ENCODE measurements around the gene ZNF827.

Gene ZNF827

DNA sequence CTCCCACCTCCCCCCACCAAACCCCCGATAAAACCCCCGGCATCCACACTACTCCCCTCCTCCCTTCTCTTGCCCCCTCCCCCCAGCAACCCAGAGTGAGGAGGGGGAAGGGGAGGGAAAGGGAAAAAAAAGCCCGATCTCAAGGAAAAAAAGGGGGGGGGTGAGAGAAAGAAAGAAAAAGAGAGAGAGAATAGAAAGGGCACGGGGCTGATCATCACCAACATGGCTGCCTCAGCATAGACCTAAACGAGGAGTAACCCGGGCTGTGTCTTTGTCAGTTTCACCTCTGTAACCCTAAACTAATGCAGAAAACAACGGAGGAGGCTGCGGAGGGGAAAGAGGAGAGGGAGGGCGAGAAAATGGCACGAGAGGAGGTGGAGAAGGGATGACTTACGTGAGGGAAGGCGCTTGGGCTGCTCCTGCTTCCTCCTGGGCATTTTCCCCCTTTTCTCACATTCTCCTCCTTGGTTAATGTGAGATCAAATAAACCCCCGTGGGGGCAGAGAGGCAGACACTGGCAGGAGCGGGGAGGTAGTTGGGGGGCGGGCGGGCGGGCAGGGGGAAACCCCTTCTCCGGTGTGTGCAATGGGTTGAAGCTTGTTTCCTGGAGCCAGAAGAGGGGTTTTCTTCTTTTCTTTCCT, 532 bp downstream of the ZNF827 start:
- peak overlapping the region; percentile 90 for H3K27ac Mint-ChIP-seq
- no peaks in the 10 kb centered on the region for H3K9me3 Mint-ChIP-seq
- no peaks in the 10 kb centered on the region for H3K36me3 Mint-ChIP-seq
- no peaks in the 10 kb centered on the region for H3K27me3 Mint-ChIP-seq
- peak overlapping the region; percentile 91 to 96 for H3K4me3 Mint-ChIP-seq
- ATAC-seq (replicated peaks) (peak; percentile 59), DNase-seq (peak; percentile 37)
- peaks cover 22 to 36% of the 10 kb centered on the region in 2 donors for H3K4me1 Mint-ChIP-seq

DNA sequence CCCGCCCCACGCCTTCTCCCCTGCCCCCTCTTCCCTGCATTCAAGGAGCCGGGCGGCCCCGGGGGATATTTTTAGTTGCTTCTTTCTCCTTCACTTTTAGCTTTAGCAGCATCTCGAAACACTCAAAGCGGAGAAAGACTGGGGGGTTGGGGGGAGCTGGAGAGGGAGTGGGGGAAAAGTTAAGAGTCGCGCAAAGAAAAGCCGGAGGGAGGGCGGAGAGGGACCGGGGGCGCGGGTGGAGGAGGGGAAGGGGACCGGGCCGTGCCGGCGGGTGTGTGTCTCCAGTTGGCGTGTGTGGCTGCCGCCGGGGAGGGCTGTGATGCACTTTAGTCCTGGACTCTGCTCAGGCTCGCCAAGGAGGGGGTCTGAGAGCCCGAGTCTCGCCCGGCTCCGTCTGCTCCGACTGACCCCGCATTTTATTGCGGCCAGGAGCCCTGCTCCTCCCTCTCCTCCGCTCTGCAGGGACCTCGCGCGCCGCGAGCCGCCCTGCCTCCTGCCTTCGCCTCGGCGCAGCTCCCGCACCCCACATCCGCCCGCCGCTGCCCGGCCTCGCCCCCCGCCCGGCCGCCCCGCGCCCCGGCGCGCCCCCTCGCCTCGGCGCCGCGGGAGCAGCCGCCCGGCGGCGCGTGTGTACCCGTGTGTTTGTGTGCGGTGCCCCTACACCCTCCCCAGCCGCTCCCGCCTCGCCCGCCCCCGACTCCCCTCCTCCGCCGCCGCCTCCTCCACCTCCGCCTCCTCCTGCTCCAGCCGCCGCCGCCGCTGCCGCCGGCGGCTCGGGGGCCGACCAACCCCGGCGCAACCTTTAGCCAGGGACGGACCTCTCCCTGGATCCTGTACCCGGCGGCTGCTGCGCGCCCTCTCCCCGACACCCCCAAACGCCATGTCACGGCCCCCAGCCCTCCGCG, 1.4 kb downstream of the ZNF827 start:
- DNase-seq = peak; percentile 33
- Mint-ChIP-seq H3K4me3 (peak overlapping the region; percentile 91 to 96), H3K9me3 (no peaks in the 10 kb centered on the region), H3K4me1 (peaks cover 22 to 40% of the 10 kb centered on the region in 2 donors), H3K36me3 (peaks cover 3% of the 10 kb centered on the region in 2 donors), H3K27me3 (no peaks in the 10 kb centered on the region), H3K27ac (peak overlapping the region; percentile 93)
- peak; percentile 27 to 33 for ATAC-seq (replicated peaks)

DNA sequence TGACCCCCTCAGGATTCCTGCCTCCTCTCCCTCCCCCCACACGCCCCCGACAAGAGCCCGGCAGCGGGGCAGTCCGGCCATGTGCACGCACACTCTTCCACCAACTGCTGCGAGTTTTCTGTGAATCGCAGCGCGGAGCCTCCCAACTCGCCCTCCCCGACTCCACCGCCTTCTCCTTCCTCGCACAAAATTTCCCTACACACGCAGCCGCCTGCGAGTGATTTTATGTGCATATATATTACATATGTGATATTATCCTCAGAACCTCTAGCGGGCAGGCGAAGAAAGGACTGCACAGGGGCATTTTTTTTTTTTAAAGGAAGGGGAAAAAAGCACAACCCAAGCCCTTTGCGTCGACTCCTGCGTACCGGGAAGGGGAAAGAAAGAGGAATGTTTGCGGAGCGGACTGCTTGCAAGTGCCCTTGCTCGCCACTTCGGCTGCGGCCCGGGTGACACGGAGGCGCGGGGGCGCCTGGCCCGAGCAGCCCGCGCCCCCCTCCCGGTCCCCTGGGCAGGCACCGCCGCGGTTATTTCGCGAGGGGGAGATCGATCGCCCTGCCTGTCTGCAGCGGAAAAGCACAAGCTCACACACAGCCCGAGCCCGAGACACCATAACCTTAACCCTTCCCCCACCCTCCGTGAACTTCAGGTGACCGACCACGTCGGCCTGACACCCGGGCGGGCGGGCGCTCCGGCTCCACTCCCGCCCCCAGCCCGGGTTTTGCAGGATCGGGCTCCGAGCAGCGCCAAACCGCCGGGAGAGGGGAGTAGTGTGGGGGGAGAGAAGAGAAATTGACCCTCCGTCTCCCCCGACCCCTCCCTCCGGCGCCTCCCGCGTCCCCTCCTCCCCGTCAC, 2.3 kb downstream of the ZNF827 start:
- Mint-ChIP-seq H3K9me3 (no peaks in the 10 kb centered on the region), H3K27ac (peak overlapping the region; percentile 97), H3K4me3 (peak overlapping the region; percentile 91 to 96), H3K36me3 (peaks cover 3% of the 10 kb centered on the region in 2 donors), H3K27me3 (no peaks in the 10 kb centered on the region), H3K4me1 (peaks cover 26 to 45% of the 10 kb centered on the region in 2 donors)
- ATAC-seq (replicated peaks) (peak; percentile 60 to 64), DNase-seq (peak; percentile 59)

DNA sequence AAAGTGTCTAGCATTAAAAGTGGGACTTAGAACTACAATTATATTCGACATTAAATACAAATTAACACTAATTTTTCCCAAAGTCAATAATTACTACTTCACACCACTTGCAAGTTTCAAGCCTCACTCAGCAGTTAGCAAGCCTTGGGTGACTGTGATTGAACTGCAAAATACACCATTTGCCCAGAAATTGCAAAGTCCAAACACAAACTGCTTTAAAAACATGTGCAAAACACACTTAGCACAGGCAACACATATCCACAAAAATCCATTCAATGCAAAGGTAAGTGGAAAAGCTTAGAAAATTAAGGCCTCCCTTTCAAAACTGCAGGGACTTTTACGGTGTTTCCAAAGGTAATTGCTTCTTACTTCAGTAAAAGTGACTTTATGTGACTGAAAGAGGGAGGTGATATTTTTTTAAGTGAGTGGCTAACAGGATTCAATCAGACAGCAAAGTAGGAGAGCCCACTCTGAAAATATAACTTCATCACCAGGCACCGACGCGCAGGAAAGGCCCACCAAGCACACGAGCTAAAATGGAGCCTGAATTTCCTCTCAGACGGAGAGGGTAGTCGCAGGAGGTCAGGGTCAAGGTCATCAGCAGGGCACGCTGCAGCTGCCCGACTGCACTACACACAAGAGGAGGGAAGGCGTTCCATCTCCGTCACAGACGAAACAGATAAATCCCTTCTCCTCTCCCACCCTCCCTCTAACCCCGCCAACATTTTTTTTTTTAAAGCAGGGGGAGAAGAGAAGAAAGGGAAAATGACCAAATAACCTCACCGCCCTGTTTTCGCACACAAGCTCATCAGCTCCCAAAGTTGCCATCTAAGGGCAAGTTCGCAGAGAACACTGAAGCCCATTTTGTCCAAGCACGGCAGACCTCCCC, 3.1 kb downstream of the ZNF827 start:
- peak; percentile 1 for DNase-seq
- H3K4me3 Mint-ChIP-seq = peak overlapping the region; percentile 91 to 96
- H3K27ac Mint-ChIP-seq = peak overlapping the region; percentile 97
- peak in 1 of 2 donors; percentile 12 for ATAC-seq (replicated peaks)
- no peaks in the 10 kb centered on the region for H3K27me3 Mint-ChIP-seq
- H3K9me3 Mint-ChIP-seq = no peaks in the 10 kb centered on the region
- peaks cover 3% of the 10 kb centered on the region in 2 donors for H3K36me3 Mint-ChIP-seq
- peaks cover 34 to 53% of the 10 kb centered on the region in 2 donors for H3K4me1 Mint-ChIP-seq

DNA sequence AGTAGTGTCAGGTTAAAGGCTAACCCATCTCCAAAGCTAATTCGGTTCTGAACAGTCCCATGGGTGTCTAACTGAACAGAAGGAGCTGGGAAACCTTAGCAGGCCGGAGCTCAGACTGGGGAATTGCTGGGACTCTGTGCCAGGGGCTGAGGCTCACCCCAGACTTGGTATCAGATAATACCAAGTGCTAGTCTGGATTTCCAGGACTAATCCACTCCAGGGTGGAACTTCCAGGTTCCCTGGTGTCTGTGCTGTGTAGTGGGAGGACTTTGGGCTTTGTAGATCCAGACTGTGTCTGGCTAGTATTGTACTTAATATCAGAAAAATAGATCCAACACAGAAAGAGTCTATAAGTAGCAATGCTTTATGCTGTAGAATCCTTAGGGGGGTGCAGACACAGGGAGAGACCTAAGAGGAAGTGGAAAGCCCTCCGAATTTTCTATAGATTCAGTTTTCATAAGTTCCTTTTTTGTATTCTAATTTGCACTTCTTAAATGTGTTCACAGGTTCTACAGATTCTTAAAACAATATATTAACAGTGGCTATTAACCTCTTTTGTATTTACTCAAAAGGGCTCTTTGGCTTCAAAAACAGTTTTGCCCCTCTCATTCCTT, 4.1 kb downstream of the ZNF827 start:
- Mint-ChIP-seq H3K4me1 (peaks cover 40 to 59% of the 10 kb centered on the region in 2 donors), H3K27ac (peak overlapping the region; percentile 77), H3K4me3 (peak overlapping the region; percentile 91 to 96), H3K9me3 (no peaks in the 10 kb centered on the region), H3K36me3 (peaks cover 3% of the 10 kb centered on the region in 2 donors), H3K27me3 (no peaks in the 10 kb centered on the region)
- DNase-seq (no peak), ATAC-seq (replicated peaks) (no peak)

DNA sequence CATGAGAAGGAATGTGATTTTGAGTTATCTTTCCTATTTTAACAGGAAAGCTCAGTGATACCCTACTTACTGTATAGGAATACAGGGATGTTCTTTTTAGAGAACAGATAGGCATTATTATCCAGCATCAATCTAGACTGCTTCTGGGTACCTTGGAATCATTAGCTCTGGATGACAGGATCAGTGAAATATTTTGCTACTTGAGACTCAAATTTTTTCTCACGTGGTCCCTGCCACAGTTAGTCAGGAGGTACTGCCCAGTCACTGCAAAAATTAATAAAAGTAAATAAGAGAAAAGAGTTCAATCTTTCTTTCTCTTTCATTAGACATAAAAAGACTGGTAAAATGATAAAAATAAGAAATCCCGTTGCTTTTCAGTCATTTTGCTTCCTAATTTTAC, 5.5 kb downstream of the ZNF827 start:
- no peak for ATAC-seq (replicated peaks)
- no peak overlapping the region for H3K4me3 Mint-ChIP-seq
- no peaks in the 10 kb centered on the region for H3K9me3 Mint-ChIP-seq
- DNase-seq = no peak
- no peak overlapping the region for H3K27ac Mint-ChIP-seq
- H3K27me3 Mint-ChIP-seq = no peaks in the 10 kb centered on the region
- H3K36me3 Mint-ChIP-seq = peaks cover 3% of the 10 kb centered on the region in 2 donors
- peaks cover 36 to 49% of the 10 kb centered on the region in 2 donors for H3K4me1 Mint-ChIP-seq

DNA sequence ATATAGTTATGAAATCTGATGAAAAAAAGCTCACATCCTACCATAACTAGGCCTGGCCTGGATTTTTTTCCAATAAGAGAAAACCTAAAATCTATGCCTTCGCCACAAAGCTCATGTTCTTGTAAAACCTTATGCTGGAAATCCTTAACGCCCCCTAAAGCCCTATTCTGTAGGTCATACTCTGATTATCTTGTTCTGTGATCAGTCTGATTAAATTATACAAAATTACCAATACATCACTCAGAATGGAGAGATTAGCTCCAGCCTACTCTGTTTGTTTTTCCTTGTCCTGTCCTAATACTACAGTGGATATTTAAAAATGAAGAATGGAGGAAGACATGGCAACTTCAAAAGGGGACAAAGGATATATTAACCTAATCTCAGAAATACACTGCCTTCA, 7.2 kb downstream of the ZNF827 start:
- Mint-ChIP-seq H3K27ac (no peak overlapping the region), H3K9me3 (no peaks in the 10 kb centered on the region), H3K27me3 (no peaks in the 10 kb centered on the region), H3K4me3 (no peak overlapping the region), H3K36me3 (peaks cover 3% of the 10 kb centered on the region in 2 donors), H3K4me1 (peaks cover 40 to 56% of the 10 kb centered on the region in 2 donors)
- ATAC-seq (replicated peaks) (no peak), DNase-seq (no peak)

DNA sequence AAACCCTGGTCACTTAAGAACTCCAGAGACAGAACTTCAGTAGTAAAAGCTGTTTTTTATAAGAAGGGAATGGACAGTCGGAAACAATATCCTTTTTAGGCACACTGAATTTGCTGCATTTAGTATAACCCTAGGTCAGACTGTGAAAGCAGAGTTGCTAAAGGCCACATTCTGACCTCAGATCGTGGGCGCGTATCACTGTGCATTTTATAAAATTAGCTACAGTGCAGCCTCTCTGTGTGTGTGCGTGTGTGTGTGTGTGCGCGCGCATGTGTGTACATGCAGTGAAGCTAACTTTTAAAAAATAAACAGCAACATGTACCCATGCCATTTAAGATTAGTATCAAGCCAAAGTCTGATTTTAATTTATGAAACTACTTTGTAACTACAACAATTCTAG, 8.0 kb downstream of the ZNF827 start:
- H3K4me3 Mint-ChIP-seq = no peak overlapping the region
- DNase-seq (no peak), ATAC-seq (replicated peaks) (peak; percentile 41 to 50)
- H3K36me3 Mint-ChIP-seq = peaks cover 10 to 11% of the 10 kb centered on the region in 2 donors
- H3K4me1 Mint-ChIP-seq = peaks cover 34 to 48% of the 10 kb centered on the region in 2 donors
- no peaks in the 10 kb centered on the region for H3K27me3 Mint-ChIP-seq
- peak overlapping the region; percentile 10 for H3K27ac Mint-ChIP-seq
- H3K9me3 Mint-ChIP-seq = peaks cover 5 to 8% of the 10 kb centered on the region in 2 donors

DNA sequence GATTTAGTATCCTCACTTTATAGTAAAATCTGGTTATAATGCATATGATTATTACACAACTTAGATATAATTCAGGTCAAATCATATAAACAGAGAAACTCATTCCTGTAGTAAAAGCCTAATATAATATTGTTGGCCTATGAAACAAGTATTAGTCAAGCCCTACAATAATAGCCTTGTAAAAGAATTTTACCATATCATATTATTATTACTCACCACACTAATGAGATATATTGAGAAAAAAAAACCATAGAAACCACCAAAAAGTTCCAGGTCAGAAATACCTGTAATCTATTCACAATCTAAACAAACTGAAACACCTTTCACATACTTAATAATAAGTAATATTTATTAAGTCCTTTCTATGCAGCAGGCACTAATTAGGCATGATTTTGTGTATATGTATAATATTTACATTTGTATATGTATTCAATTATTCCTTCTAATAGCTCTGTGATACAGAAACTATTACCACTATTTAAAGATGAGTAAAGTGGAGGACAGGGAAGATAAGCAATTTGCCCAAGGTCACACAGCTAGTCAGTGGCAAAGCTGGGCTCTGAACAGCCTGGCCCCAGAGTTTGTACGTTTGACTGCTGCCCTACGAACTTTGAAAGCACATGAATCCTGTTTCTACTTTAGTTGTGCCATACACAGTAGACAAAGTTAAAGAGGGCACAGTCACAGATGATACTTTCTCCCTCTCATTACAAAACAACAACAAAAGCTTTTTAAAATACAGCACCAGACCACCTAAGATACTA, 9.0 kb downstream of the ZNF827 start:
- DNase-seq = no peak
- H3K27ac Mint-ChIP-seq = no peak overlapping the region
- no peaks in the 10 kb centered on the region for H3K27me3 Mint-ChIP-seq
- peaks cover 15 to 20% of the 10 kb centered on the region in 2 donors for H3K36me3 Mint-ChIP-seq
- peaks cover 13 to 14% of the 10 kb centered on the region in 2 donors for H3K9me3 Mint-ChIP-seq
- no peak for ATAC-seq (replicated peaks)
- H3K4me1 Mint-ChIP-seq = peaks cover 26 to 38% of the 10 kb centered on the region in 2 donors
- no peak overlapping the region for H3K4me3 Mint-ChIP-seq

DNA sequence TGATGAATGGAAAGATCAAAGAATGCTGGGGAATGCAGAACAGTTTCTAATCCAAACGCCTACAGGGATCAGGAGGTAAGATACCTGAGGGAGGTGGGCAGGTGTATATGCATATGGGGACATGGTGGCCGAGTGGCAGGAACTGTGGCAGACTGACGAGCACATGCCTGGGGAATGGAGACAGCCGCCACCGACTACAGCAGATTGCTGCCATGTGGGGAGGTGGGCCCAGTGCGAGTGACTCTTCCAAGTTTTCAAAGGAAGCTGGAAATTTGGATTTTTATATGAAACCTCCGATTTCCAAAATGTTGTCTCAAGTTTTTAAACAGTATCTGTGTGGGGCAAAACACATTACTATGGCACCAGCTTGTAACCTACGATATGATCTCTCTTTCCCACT, 9.9 kb downstream of the ZNF827 start:
- no peak for ATAC-seq (replicated peaks)
- no peak overlapping the region for H3K27ac Mint-ChIP-seq
- peaks cover 21 to 33% of the 10 kb centered on the region in 2 donors for H3K4me1 Mint-ChIP-seq
- no peak overlapping the region for H3K4me3 Mint-ChIP-seq
- H3K36me3 Mint-ChIP-seq = peaks cover 20 to 27% of the 10 kb centered on the region in 2 donors
- DNase-seq = no peak
- H3K9me3 Mint-ChIP-seq = peaks cover 16% of the 10 kb centered on the region in 2 donors
- H3K27me3 Mint-ChIP-seq = no peaks in the 10 kb centered on the region

DNA sequence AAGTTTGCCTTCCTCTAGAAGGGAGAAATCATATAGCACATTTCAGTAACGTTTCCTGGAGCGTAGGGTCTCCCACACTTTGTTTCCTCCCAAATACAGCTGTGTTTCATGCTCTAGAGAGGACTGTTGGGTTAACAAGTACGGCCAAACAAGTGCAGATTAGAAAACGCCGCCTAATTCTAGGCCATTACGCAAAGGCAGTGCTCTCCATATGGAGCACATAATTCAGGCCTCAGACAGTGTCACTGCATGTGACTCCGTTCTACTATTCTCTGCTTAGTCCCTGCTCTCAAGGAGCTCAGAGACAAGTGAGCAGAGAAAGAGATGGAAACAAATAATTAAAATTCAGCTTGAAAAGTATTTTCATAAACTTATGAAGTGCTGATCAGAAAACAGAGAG, 11.6 kb downstream of the ZNF827 start:
- DNase-seq (no peak), ATAC-seq (replicated peaks) (no peak)
- Mint-ChIP-seq H3K27me3 (no peaks in the 10 kb centered on the region), H3K4me3 (no peak overlapping the region), H3K36me3 (peaks cover 17 to 25% of the 10 kb centered on the region in 2 donors), H3K4me1 (peaks cover 21 to 29% of the 10 kb centered on the region in 2 donors), H3K9me3 (peaks cover 16% of the 10 kb centered on the region in 2 donors), H3K27ac (no peak overlapping the region)

DNA sequence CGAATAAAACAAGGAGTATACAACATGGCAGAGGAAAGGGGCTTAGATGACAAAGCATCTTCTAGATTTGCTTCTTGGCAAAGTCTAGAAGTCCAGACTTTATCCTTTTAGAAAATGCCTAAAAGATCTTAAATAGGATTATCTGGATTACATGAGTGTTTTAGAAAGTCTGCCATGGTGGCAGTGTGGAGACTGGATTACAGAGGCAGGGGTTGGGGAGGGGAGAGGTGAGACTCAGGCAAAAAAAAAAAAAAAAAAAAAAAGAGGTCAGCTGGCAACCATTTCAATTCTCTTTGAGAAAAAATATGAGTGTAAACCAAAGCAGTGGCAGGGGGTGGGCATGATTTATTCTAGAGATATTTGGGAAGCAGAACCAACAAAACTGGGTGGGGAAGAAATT, 17.4 kb downstream of the ZNF827 start:
- peaks cover 8 to 27% of the 10 kb centered on the region in 2 donors for H3K4me1 Mint-ChIP-seq
- H3K36me3 Mint-ChIP-seq = peaks cover 22 to 29% of the 10 kb centered on the region in 2 donors
- no peak overlapping the region for H3K27ac Mint-ChIP-seq
- H3K4me3 Mint-ChIP-seq = no peak overlapping the region
- DNase-seq (no peak), ATAC-seq (replicated peaks) (no peak)
- no peaks in the 10 kb centered on the region for H3K27me3 Mint-ChIP-seq
- peaks cover 14 to 16% of the 10 kb centered on the region in 2 donors for H3K9me3 Mint-ChIP-seq
